ENCODE measurements around the gene MYH7.

Gene MYH7

DNA sequence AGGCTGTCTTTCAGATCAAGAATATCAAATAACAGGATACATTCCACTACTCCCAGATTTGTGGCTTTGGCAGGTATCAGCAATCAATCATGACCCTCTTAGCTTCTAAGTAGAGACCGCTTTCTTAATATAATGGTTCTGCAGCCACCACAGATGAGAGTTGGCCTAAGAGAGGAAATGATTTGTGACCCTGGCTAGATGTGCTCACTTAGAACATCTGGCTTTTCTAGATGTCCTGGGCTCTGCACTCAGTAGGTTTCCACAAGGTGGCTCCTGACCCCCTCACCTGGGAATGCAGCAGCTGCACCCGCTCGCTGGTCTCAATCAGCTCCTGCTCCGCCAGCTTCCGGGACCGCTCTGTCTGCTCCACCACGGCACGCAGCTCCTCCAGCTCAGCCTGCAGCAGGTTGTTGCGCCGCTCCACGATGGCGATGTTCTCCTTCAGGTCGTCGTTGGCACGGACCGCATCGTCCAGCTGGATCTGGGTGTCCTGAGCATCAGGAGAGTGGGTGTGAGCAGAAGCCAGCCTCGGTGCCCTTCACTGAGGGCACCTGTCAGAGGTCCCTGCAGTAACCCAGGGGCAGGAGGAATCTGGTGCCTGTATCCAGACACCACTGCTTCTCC, 49.7 kb downstream of the MYH7 start:
- no peak for DNase-seq

DNA sequence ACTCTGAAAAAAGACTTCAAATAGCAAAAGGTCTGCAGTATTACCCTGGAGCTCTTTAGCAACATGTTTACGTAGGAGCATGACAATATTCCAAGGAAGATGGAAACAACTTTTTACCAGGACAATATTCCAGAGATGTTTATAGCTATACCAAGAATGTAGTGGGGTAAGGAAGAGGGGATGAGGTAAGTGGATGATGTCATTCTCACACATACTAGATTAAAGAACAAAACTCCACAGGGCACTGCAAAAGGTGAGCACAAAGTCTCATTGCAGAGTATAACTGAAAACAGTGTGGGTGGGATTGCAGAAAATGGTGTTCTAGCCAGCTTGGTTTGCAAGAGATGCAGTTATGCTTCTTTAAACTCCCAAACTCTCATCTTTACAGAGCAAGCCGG, 50.2 kb downstream of the MYH7 start:
- DNase-seq: no peak

- DNase-seq: no peak
These were observed 50.9 kb downstream of the MYH7 start for GRCh38 chr14:23384364-23385080.

DNA sequence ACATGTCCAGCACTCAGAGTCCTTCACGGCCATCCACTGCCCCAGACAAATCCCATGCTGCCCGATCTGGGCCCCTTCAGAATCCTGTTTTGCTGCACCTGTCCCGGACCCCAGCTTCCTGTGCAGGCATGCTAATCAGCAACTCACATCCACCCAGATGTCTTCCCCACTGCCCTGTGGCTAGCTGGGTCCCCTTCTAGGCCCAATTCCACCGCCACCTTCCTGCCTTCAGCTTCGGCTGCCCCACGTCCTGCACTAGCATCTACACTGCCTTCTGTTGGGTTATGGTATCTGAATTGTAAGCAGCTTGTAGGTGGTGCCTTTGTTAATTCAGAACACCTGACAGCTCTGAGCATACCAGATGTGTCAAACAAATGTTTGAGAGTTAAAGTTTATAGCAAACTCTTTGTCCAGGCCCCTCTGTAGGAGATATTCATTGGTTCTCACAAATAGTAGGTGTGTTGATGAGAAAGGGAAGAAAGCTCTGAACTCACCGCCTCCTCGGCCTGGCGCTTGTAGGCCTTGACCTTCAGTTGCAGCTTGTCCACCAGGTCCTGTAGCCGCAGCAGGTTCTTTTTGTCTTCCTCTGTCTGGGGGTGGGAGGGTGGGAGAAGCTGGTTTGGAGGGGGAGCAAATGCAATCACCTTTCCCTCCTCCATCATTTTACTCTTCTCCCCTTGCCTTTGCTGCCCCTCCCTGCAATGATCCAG, 52.6 kb downstream of the MYH7 start:
- DNase-seq: no peak

DNA sequence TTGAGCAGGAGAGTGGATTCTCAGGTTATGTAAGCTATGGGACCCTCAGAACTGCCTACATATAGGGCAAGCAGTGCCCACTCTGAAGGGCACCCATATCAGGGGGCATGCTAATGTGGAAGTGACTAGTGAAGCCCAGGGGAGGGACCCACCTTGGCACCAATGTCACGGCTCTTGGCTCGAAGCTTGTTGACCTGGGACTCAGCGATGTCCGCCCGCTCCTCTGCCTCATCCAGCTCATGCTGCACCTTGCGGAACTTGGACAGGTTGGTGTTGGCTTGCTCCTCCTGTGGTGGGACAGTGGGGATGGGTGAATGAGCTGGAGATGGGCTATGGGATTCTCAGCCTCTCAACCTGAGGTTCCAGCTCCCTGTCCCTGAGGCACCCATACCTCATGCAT, 53.2 kb downstream of the MYH7 start:
- DNase-seq: no peak

GRCh38 chr14:23381871-23382270, 53.6 kb downstream of the MYH7 start:
- DNase-seq: no peak

GRCh38 chr14:23380976-23381375, 54.5 kb downstream of the MYH7 start:
- no peak for DNase-seq

- no peak for DNase-seq
These were observed 55.1 kb downstream of the MYH7 start for GRCh38 chr14:23380197-23380914.

GRCh38 chr14:23379366-23380196, 55.9 kb downstream of the MYH7 start:
- DNase-seq: peak; percentile 61 to 73

DNA sequence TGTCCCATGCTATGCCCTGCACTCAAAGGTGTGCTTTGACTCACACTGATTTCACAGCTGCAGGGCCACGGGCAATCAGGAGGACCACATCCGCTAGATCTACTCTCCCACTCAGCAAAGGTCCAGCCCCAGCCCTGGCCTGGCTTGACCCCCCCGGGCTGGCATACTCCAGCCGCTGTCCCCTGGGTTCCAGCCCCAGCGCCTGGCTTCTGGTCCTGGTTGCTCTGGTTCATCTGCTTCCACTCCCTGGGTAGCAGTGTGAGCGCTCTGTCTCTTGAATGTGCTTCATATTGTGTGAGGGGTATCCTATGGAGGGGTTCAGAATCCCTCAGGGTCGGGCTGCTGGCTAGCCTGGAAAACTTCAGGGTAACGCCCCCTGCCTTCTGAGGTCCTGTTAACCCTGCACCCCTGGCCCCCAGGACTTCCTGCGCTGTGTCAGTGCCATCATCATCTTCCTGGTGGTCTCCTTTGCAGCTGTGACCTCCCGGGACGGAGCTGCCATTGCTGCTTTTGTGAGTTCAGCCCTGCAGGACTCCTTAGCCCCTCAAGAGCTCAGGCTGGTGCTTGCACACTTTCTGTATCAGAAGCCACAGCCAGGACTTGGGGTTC, 56.7 kb downstream of the MYH7 start:
- DNase-seq: no peak

DNA sequence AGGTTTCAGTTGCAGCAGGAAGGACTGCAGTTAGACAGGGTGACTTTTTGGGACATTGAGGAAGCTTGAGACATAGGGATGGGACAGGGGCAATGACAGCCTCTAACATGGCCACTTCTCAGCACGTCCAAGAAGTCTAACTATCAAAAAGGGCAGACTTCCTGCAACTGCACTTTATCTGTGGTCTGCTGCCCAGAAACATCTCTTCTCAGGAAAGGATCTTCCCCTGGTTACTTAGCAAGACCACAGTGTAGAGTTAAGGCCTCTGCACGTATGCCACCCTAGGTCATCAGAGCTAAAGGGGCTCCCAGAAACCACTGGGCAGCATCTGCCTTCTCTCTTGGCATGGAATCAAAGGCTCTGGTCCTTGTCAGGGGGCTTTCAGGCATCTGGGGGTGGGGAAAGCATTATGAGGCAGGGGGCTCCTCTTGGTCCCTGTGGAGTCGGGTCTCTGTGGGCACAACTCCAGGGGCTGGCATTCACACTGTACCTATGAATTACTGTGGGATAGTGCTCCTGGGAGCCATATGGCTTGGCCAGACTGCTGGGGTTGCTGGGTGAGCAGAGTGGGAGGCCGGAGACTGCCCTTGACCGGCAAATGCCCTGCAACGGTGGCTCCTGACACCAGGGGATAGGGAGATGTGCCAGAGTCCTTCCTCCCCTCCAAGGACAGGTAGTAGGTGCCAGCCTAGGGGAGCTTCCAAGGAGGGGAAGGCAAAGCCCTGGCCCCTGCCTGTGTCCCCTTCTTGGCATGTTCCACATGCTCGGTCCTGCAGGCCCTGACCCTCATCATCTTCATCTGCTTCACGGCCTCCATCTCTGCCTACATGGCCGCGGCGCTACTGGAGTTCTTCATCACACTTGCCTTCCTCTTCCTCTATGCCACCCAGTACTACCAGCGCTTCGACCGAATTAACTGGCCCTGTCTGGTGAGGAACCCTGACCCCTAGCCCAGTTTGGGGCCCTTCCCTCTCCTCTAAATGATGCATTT, 57.6 kb downstream of the MYH7 start:
- no peak for DNase-seq

- no peak for DNase-seq
These were observed 58.3 kb downstream of the MYH7 start for GRCh38 chr14:23377198-23377550.

DNA sequence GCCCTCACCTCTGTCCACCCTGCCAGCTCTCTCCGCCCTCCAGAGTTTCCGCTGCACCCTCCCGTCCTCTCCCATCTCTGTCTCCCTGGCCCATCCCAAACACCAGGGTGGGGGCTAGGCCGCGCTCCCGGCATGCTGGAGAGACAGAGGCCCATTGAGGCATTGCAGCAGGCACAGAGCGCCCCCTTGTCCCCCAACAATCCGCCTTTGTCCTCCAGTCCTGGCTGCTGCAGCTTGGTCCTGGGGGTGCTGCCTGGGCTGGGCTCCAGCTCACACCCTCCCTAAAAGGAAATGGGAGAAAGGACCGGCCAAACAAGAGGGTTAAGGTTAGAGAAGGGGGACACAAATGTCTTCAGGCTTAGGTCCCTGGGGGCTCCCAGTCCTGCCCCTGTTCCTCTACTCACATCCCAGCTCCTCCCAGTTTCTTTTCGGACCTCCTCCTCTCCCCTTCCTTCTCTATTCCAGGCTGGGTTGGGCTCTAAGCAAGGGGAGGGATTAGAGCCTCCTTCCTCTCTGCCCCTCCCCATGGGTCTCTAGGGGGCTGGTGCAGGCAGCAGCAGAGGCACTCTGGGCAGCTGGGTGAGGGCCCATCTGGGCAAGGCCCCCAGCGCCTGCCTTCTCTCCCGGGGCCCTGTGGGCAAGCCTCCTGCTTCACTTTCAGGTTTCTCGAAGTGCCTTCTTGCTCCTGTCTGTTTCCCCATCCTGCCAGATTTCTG, 58.8 kb downstream of the MYH7 start, which contains the start of gene CMTM5:
CMTM5 (plus strand) TSS at position 565 of the 716 bp plus-strand sequence. CDS start 206 bp downstream, outside the sequence.
- DNase-seq: no peak

GRCh38 chr14:23375527-23376251, 59.8 kb downstream of the MYH7 start:
- DNase-seq: no peak

GRCh38 chr14:23373041-23373440, 62.4 kb downstream of the MYH7 start:
- DNase-seq: no peak

GRCh38 chr14:23372509-23372908, 63.0 kb downstream of the MYH7 start, which contains the start of gene IL25:
TSS of gene IL25 (plus strand) at chr14:23372809.
- no peak for DNase-seq

- DNase-seq: no peak
These were observed 63.6 kb downstream of the MYH7 start for GRCh38 chr14:23371865-23372264.

DNA sequence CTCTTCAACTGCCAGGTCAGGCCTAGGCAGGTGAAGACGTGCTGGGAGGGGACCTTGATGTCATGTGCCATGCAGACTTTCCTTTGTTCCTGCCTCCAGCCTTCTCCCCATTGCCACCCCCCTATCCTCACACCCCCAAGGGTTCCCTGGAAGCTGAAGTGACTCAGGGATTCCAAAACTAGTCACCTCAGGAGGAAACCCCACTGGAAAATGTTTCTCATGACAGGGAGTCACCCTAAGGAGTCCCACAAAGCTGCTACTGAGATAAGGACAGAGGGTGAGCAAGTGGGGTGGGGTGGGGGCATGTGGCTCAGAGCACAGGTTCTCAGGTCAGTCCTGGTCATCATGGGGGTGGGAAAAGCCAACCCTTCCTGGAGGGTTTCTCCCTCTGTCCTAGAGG, 65.2 kb downstream of the MYH7 start:
- no peak for DNase-seq

GRCh38 chr14:23366426-23366921, 69.0 kb downstream of the MYH7 start:
- DNase-seq: no peak
